Raji (cell line): ENCODE measurements around the gene APRT.

ENCODE experiments used
- POLR2A ChIP-seq: IDR thresholded peaks from 2 replicates; pipeline ENCODE4 v1.6.1; 2011; ENCODE audit warnings: low read depth, low read length, control low read depth; ENCODE audit not compliant: insufficient read depth

APRT gene

GRCh38 chr16:88848557-88848956 lies 36.8 kb upstream of the APRT start:
- no peak for TF ChIP-seq POLR2A

DNA sequence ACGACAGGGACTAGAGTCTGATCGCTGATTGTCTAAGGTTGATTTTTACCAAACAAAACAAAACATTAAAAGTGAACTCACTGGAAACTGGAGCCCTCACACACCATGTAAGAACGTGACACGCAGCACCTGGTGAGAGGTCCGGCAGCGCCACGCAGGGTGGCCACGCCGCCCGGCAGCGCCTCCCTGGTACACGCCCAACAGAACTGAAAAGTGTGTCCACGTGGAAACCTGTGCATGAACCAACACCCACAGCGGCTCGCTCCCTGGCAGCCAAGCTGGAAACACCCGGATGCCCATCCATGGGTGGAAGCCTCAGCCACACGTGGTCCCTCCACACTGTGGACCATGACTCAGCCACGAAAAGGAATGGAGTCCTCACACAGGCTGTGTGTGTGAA lies 35.9 kb upstream of the APRT start:
- no peak for TF ChIP-seq POLR2A

GRCh38 chr16:88846088-88846487 lies 34.4 kb upstream of the APRT start:
- TF ChIP-seq POLR2A, result no peak

DNA sequence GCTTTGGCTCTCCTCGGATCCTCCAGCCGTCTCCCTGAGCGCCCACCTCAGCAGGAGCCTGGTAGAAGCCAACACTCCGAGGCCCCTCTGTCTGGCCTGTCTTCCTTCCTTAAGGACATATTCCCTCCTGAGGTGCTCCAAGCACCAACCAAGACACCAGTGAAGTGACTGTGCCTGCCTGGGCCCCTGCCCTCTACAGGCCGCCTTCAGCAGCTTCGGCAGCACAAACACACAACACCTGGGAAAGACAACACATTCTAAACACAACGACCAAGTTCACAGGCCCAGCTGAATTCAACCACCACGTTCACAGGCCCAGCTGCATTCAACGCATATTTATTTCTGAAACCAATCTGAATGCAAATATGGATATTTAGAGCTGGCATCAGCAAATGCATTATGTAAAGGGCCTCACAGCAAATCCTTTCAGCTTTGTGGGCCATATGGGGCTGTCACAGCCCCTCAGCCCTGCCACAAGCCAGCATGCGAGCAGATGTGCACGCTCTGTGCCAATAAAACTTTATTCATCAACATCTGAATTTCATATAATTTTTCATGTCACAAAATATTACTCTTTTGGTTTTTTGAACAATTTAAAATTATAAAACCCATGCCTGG lies 32.8 kb upstream of the APRT start:
- no peak for TF ChIP-seq POLR2A

- no peak for TF ChIP-seq POLR2A
Observed at GRCh38 chr16:88843256-88843655, 31.5 kb upstream of the APRT start.

DNA sequence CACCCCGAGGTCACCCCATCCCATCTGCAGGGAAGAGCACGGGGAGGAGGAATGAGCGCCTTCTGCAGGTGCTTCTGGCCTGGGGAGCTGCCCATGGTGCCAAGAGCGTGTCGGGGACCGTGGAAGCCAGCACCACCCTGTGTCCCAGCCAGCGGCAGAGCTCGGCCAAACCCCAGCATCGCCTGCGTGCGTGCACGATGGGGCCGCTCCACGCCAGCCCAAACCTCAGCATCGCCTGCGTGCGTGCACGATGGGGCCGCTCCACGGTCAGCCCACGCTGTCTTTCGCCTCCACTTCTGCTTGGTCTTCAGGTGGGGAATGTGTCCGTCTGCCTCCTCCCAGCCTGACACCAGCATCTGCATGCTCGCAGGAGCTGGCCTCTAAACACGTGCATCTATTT lies 31.1 kb upstream of the APRT start:
- no peak for TF ChIP-seq POLR2A

GRCh38 chr16:88842308-88842756 lies 30.6 kb upstream of the APRT start:
- no peak for TF ChIP-seq POLR2A

DNA sequence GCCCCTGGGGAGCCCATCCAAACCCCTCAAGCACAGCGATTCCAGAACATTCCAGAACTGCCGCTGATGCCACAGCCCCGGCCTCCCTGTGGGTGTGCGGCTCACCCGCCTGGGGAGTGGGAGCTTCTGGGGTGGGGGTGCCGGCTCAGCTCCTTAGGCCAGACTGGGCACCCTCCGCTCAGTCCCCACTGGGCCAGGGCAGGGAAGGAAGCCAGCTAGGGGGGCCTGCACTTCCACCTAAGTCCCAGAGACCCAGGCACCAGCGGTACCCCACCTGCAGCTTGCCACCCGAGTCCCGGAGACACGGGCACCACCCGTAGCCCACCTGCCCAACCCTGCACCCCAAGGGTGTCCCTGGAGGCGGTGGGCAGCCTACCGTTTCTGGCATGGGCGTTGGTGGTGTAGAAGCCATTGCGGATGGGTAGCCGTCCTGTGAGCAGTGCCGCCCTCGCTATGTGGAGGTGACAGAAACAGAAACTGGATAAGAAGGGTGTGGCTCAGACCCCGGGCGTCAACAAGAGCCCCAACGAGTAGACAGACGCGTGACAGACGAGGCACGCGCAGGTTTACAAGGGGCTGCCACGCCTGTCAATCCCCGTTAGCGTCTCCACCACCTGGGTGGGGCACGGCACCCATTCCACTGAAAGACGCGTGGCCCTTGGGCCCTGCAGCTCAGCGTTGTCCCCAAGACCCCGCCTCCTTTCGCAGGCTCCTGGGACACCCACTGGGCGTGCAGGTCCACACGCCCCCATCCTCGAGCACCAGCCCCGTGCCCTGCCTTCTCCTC lies 30.0 kb upstream of the APRT start:
- TF ChIP-seq POLR2A, result no peak

GRCh38 chr16:88840600-88841215 lies 29.0 kb upstream of the APRT start:
- no peak for TF ChIP-seq POLR2A

- no peak for TF ChIP-seq POLR2A
Observed at GRCh38 chr16:88839745-88840599, 28.2 kb upstream of the APRT start.

DNA sequence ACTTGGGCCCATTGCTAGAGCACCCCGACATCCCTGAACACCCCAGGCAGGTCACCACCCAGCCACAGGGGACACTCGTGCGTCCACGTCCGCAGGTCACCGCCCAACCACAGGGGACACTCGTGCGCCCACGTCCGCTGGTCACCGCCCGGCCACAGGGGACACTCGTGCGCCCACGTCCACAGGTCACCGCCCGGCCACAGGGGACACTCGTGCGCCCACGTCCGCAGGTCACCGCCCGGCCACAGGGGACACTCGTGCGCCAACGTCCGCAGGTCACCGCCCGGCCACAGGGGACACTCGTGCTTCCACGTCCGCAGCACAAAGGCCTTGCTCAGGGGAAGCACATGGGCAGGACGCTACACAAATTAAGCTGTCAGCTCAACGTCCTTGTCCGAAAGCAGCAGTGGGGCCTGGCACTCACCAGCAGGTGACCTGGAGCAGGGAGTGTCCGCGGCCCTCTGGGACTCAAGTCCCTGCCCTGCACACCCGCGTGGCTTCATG lies 27.4 kb upstream of the APRT start:
- no peak for TF ChIP-seq POLR2A

DNA sequence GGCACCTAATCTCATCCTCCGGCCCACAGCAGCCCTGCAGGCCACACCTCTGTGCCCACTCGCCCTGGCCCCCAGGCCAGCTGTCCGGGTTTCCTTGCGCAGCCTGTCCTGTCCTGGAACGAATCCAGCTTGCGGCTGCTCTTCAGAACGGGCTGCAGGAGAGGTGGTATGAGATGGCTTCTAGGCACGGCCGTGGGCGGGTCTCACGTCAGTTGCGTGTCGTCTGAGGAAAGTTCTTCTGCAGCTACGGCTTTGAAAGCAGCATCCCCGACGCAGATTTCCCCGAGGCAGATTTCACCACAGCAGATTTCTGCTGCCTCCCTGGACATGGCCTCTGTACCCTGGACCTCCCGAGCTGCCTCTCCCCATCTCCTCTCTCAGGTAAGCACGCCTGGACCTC lies 26.8 kb upstream of the APRT start:
- TF ChIP-seq POLR2A, result no peak

DNA sequence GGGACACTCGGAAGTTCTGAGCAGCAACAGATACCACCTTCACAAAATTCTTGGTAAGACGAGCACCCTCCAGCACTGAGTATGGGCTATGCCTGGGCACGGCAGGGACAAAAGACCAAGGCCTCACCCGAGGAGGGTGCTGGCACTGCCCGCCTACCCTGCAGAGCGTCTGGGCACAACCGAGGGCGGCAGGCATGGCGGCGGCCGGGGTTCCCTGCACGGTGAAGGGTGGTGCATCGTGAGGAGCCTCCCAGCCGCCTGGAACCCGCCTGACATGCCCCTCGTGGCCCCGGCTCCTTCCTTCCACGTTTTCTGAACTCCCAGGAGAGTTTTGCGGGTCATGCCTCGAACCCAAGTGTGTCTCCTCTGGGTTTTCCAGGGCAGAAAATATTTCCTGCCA lies 26.1 kb upstream of the APRT start:
- TF ChIP-seq POLR2A, result no peak

DNA sequence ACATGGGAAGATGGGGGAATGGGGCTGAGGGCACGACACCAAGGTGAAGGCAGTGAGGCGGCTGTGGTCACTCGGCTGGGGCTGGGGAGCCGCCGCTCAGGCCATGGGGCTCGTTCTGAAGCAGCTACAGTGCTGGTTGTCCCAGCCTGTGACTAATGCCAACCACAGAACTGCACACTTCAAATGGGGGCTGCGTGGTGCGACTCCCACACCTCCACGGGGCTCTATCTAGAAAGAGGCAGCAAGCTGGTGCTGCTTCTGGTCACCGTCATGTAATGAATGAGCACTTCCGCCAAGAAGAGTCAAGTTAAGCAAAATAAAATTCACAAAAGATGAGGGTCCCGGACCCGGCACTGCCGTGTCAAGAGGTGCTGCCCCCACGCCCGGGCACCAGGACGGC lies 25.1 kb upstream of the APRT start:
- TF ChIP-seq POLR2A, result no peak

DNA sequence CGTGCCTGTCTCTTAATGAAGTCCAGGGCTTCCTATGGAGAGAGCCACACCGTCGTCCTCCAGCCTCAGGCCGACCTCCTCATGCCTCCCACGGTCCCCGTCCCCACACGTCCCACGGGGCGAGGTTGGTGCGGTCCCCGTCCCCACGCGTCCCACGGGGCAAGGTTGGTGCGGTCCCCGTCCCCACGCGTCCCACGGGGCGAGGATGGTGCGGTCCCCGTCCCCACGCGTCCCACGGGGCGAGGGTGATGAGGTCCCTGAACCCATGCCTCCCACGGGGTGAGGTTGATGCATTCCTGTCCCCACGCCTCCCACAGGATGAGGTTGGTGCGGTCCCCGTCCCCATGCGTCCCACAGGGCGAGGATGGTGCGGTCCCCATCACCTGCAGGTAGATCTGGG lies 24.1 kb upstream of the APRT start:
- TF ChIP-seq POLR2A, result no peak
